HepG2 (cell line): ENCODE data around the gene TUT1. TPM values are rescaled to one million over a fixed set of nuclear protein-coding genes. Genes with fewer than 3 reads are reported as not detected.

ENCODE experiments used
- ATF7 ChIP-seq, 2 experiments: fragments of 450-650 bp in 1 of 2; sonication (generic) in 1 of 2; formaldehyde crosslinking in 1 of 2; IDR thresholded peaks; 2 replicates each; pipeline versions ENCODE4 v1.4.0 to v1.6.1; 2016 to 2020; ENCODE audit warnings: antibody characterized with exemption in 1 of 2, mild to moderate bottlenecking in 1 of 2, missing genetic modification reagents in 1 of 2
- BCL6 ChIP-seq: IDR thresholded peaks from 2 replicates; pipeline ENCODE4 v1.6.1; 2016; ENCODE audit warnings: missing genetic modification reagents, missing compliant biosample characterization
- HNF4A ChIP-seq: sonication (generic); formaldehyde crosslinking; IDR thresholded peaks from 2 replicates; pipeline ENCODE4 v1.4.0; 2020; ENCODE audit warnings: missing genetic modification reagents
- HOXD1 ChIP-seq: sonication (generic); formaldehyde crosslinking; IDR thresholded peaks from 2 replicates; pipeline ENCODE4 v1.5.0; 2020; ENCODE audit warnings: missing genetic modification reagents
- IRX3 ChIP-seq: sonication (generic); formaldehyde crosslinking; IDR thresholded peaks from 2 replicates; pipeline ENCODE4 v1.8.1; 2023; ENCODE audit warnings: mild to moderate bottlenecking, low read depth, missing genetic modification reagents, borderline replicate concordance
- NCOR1 ChIP-seq: fragments of 200-600 bp; sonication (generic); IDR thresholded peaks from 2 replicates; pipeline ENCODE4 v1.7.0; 2017; ENCODE audit warnings: antibody characterized with exemption, low read length, borderline replicate concordance
- NFIB ChIP-seq: sonication (generic); formaldehyde crosslinking; IDR thresholded peaks from 2 replicates; pipeline ENCODE4 v1.9.0; 2021; ENCODE audit warnings: missing genetic modification reagents, mild to moderate bottlenecking, borderline replicate concordance
- POLR2A ChIP-seq, 2 experiments: IDR thresholded peaks; 2 replicates each; pipeline ENCODE4 v1.6.1; 2011; ENCODE audit warnings: low read depth in 2 of 2, low read length in 2 of 2, mild to moderate bottlenecking in 1 of 2, moderate library complexity in 1 of 2; ENCODE audit not compliant: insufficient read depth in 1 of 2
- RAD51 ChIP-seq: fragments of 450-650 bp; IDR thresholded peaks from 2 replicates; pipeline ENCODE4 v1.6.1; 2016; ENCODE audit warnings: borderline replicate concordance
- RBM22 ChIP-seq: fragments of 200-400 bp; formaldehyde crosslinking; optimal IDR thresholded peaks from 2 replicates; pipeline ENCODE3; 2017; ENCODE audit warnings: mild to moderate bottlenecking, low read length, moderate library complexity
- SAP130 ChIP-seq: IDR thresholded peaks from 2 replicates; pipeline ENCODE4 v1.6.1; 2016; ENCODE audit warnings: low read depth
- ZFY ChIP-seq: sonication (generic); formaldehyde crosslinking; IDR thresholded peaks from 2 replicates; pipeline ENCODE4 v1.4.0; 2020; ENCODE audit warnings: missing genetic modification reagents
- ZNF552 ChIP-seq: sonication (generic); formaldehyde crosslinking; IDR thresholded peaks from 2 replicates; pipeline ENCODE4 v1.9.0; 2022; ENCODE audit warnings: missing genetic modification reagents, mild to moderate bottlenecking, borderline replicate concordance
- ZNF563 ChIP-seq: sonication (generic); formaldehyde crosslinking; IDR thresholded peaks from 2 replicates; pipeline ENCODE4 v1.8.0; 2022; ENCODE audit warnings: mild to moderate bottlenecking, moderate library complexity, missing genetic modification reagents
- ZNF672 ChIP-seq: sonication (generic); formaldehyde crosslinking; IDR thresholded peaks from 2 replicates; pipeline ENCODE4 v1.8.1; 2022; ENCODE audit warnings: missing genetic modification reagents
- ZNF780A ChIP-seq: sonication (generic); formaldehyde crosslinking; IDR thresholded peaks from 2 replicates; pipeline ENCODE4 v1.8.0; 2022; ENCODE audit warnings: mild to moderate bottlenecking, missing genetic modification reagents, moderate library complexity
- polyA plus RNA-seq, 8 experiments: library from polyadenylated mRNA; depleted of rRNA in 3 of 8; stranded (reverse) in 7 of 8; unstranded in 1 of 8; fragments of >200 nt; fragmentation: Illumina TruSeq in 4 of 8; extraction: Trizol in 4 of 8; gene quantifications; 2 replicates each; pipeline versions ENCODE4 v1.2.1 to v1.2.3, GENCODE V29; 2011 to 2016; ENCODE audit warnings: low read depth in 4 of 8, missing spikeins in 1 of 8, mixed read lengths in 1 of 8; ENCODE audit not compliant: insufficient read depth in 1 of 8
- total RNA-seq, 5 experiments: library from RNA; depleted of rRNA; stranded (reverse); fragments of >200 nt; fragmentation: Illumina TruSeq; extraction: Trizol; gene quantifications; 2 replicates each; pipeline ENCODE4 v1.2.3, GENCODE V29; 2016; ENCODE audit warnings: low read depth in 1 of 5
- TF ChIP-seq, protein P1 (sequence below): sonication (generic); formaldehyde crosslinking; IDR thresholded peaks from 2 replicates; pipeline ENCODE4 v1.8.1; 2023; ENCODE audit warnings: mild to moderate bottlenecking, moderate library complexity, missing genetic modification reagents
- TF ChIP-seq, protein P2 (sequence below): sonication (generic); formaldehyde crosslinking; IDR thresholded peaks from 2 replicates; pipeline ENCODE4 v1.4.0; 2020; ENCODE audit warnings: missing genetic modification reagents, borderline replicate concordance
- TF ChIP-seq, protein P3 (sequence below): IDR thresholded peaks from 2 replicates; pipeline ENCODE4 v1.6.1; 2016; ENCODE audit warnings: low read depth
- TF ChIP-seq, protein P4 (sequence below): sonication (generic); formaldehyde crosslinking; IDR thresholded peaks from 2 replicates; pipeline ENCODE4 v1.5.0; 2020; ENCODE audit warnings: mild to moderate bottlenecking, missing genetic modification reagents

Gene TUT1
- total and polyA plus RNA-seq, 2 of the 13 experiments (the other 11 are each of a cell fraction or from before 2014, with no cell fraction given), result 9.7 to 14.3 TPM

DNA sequence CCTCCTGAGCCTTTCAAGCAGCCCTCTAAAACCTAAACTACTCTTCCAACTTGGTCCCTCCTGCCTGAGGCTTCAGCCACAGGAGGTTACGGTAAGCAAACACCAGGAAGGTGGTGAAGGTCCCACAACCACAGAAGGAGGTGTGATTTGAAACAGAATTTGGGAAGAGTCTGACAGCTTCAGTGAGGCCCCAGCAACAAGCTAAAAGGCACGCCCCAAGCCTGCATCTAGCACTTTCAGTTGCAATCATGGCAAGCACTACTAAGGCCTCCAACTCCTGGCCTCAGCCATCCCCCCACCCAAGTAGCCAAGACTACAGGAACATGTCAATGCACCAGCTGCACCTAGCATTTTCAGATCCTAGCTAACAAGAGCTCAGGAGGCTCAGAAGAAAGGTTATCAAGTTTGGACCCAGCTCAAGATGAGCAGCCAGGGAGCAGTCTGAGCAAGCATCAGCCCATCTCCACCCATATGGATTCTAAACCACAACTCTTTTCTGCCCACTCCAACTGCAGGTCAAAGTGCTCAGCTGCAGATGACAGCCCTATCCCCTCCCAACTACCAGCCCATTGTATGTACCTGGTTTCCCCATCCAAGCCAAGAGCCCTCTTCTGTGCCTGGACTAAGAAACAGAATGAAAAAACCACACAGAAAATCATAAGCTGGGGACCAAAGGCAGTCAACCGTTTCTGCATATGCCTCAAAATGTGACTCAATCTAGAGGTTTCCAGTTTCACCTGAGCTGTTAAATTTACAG, 34.3 kb downstream of the TUT1 start (continued):
- TF ChIP-seq ZNF552 (CRISPR knock-in tag) (no peak), HNF4A (CRISPR knock-in tag) (0 out of 2 replicates have a peak, but pooled peaks have one; percentile 19), NCOR1 (no peak), ZNF563 (CRISPR knock-in tag) (no peak), ZNF672 (CRISPR knock-in tag) (no peak), RAD51 (no peak), POLR2A (IDR thresholded peaks at IDR 0.05; ENCODE audit: insufficient read depth in 1 of 2, low read depth in 2 of 2, low read length in 2 of 2) (no peak), ZNF780A (no peak), RBM22 (peak; percentile 62), HOXD1 (no peak), NFIB (CRISPR knock-in tag) (no peak), ZFY (CRISPR knock-in tag) (peak; percentile 15; the same call in 1 of the 2 replicates), ATF7 (IDR thresholded peaks at IDR 0.05) (no peak), ATF7 (CRISPR knock-in tag; IDR thresholded peaks at IDR 0.05) (0 out of 2 replicates have a peak, but pooled peaks have one; percentile 3), SAP130 (CRISPR knock-in tag) (no peak), BCL6 (CRISPR knock-in tag) (no peak), IRX3 (CRISPR knock-in tag) (no peak)
- TF ChIP-seq, protein P1, sequence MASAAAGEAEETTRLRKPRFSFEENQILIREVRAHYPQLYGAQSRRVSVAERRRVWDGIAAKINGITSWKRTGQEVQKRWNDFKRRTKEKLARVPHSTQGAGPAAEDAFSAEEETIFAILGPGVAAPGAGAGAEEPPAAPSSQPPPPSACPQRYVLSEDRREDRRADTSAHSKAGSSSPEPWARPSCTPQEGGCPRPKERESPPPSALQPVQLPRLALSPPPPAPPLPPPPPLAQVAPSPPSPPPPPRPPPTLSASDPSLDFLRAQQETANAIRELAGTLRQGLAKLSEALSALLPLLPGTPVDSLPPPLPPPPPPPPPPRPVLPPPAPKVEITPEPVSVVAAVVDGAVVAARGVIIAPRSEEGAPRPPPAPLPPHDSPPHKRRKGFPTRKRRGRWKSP (CRISPR knock-in tag), result no peak
- TF ChIP-seq, protein P2, sequence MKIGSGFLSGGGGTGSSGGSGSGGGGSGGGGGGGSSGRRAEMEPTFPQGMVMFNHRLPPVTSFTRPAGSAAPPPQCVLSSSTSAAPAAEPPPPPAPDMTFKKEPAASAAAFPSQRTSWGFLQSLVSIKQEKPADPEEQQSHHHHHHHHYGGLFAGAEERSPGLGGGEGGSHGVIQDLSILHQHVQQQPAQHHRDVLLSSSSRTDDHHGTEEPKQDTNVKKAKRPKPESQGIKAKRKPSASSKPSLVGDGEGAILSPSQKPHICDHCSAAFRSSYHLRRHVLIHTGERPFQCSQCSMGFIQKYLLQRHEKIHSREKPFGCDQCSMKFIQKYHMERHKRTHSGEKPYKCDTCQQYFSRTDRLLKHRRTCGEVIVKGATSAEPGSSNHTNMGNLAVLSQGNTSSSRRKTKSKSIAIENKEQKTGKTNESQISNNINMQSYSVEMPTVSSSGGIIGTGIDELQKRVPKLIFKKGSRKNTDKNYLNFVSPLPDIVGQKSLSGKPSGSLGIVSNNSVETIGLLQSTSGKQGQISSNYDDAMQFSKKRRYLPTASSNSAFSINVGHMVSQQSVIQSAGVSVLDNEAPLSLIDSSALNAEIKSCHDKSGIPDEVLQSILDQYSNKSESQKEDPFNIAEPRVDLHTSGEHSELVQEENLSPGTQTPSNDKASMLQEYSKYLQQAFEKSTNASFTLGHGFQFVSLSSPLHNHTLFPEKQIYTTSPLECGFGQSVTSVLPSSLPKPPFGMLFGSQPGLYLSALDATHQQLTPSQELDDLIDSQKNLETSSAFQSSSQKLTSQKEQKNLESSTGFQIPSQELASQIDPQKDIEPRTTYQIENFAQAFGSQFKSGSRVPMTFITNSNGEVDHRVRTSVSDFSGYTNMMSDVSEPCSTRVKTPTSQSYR (CRISPR knock-in tag), result no peak
- TF ChIP-seq, protein P3, sequence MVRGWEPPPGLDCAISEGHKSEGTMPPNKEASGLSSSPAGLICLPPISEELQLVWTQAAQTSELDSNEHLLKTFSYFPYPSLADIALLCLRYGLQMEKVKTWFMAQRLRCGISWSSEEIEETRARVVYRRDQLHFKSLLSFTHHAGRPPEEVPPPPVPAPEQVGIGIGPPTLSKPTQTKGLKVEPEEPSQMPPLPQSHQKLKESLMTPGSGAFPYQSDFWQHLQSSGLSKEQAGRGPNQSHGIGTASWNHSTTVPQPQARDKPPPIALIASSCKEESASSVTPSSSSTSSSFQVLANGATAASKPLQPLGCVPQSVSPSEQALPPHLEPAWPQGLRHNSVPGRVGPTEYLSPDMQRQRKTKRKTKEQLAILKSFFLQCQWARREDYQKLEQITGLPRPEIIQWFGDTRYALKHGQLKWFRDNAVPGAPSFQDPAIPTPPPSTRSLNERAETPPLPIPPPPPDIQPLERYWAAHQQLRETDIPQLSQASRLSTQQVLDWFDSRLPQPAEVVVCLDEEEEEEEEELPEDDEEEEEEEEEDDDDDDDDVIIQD (CRISPR knock-in tag), result no peak
- TF ChIP-seq, protein P4, sequence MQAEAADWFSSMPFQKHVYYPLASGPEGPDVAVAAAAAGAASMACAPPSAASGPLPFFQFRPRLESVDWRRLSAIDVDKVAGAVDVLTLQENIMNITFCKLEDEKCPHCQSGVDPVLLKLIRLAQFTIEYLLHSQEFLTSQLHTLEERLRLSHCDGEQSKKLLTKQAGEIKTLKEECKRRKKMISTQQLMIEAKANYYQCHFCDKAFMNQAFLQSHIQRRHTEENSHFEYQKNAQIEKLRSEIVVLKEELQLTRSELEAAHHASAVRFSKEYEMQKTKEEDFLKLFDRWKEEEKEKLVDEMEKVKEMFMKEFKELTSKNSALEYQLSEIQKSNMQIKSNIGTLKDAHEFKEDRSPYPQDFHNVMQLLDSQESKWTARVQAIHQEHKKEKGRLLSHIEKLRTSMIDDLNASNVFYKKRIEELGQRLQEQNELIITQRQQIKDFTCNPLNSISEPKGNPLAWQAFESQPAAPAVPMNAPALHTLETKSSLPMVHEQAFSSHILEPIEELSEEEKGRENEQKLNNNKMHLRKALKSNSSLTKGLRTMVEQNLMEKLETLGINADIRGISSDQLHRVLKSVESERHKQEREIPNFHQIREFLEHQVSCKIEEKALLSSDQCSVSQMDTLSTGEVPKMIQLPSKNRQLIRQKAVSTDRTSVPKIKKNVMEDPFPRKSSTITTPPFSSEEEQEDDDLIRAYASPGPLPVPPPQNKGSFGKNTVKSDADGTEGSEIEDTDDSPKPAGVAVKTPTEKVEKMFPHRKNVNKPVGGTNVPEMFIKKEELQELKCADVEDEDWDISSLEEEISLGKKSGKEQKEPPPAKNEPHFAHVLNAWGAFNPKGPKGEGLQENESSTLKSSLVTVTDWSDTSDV (CRISPR knock-in tag), result no peak
